Measurements from ENCODE around the gene GALP.

- TF ChIP-seq GATA3 (IDR thresholded peaks at IDR 0.05; ENCODE audit: low read depth, low read length) (no peak), GATA2 (IDR thresholded peaks at IDR 0.05; ENCODE audit: low read depth, low read length) (no peak)
Observed at GRCh38 chr19:56174086-56174485, 1.7 kb upstream of the GALP start.
